ENCODE data around the gene HEYL. TPM values are rescaled to one million over a fixed set of nuclear protein-coding genes. Genes with fewer than 3 reads are reported as not detected.

The HEYL gene
- total RNA-seq, 1 donor from 2014 or later: 1.1 TPM

- Mint-ChIP-seq H3K4me3 (ENCODE audit: unreplicated experiment) (no peak overlapping the region), H3K27me3 (ENCODE audit: low read depth, unreplicated experiment) (peaks cover 61% of the 10 kb centered on the region), H3K4me1 (ENCODE audit: low read depth, unreplicated experiment) (no peaks in the 10 kb centered on the region), H3K27ac (ENCODE audit: unreplicated experiment) (no peak overlapping the region), H3K9me3 (ENCODE audit: unreplicated experiment) (peaks cover 2% of the 10 kb centered on the region), H3K36me3 (ENCODE audit: low read depth, unreplicated experiment) (peaks cover 26% of the 10 kb centered on the region)
- Histone ChIP-seq H3K27ac (ENCODE audit: low read depth, low read length) (no peak overlapping the region), H3K9ac (ENCODE audit: low read length) (no peak overlapping the region), H3K79me2 (ENCODE audit: insufficient read depth, low read length) (no peaks in the 10 kb centered on the region), H3K4me1 (ENCODE audit: insufficient read depth, low read length) (peaks cover 4% of the 10 kb centered on the region), H4K20me1 (ENCODE audit: insufficient read depth, low read length) (peaks cover 4% of the 10 kb centered on the region), H3K27me3 (ENCODE audit: insufficient read depth, low read length) (peaks cover 64% of the 10 kb centered on the region), H3K4me2 (ENCODE audit: low read length) (no peak overlapping the region), H2AFZ (ENCODE audit: low read depth, low read length) (no peak overlapping the region), H3K36me3 (ENCODE audit: insufficient read depth, low read length) (no peaks in the 10 kb centered on the region), H3K4me3 (ENCODE audit: insufficient read depth, low read depth, low read length) (no peak overlapping the region), H3K9me3 (ENCODE audit: insufficient read depth, low read depth, low read length) (no peaks in the 10 kb centered on the region)
- DNase-seq (ENCODE audit: low read depth): no peak
- TF ChIP-seq EZH2 (IDR thresholded peaks at IDR 0.05; ENCODE audit: insufficient read depth, low read length) (no peak), CTCF (IDR thresholded peaks at IDR 0.05; ENCODE audit: insufficient read depth, low read depth, low read length) (no peak)
- FAIRE-seq: no peak
These were observed 7.8 kb downstream of the HEYL start for GRCh38 chr1:39631361-39632322.

- peaks cover 4% of the 10 kb centered on the region for H3K4me1 ChIP-seq (ENCODE audit: insufficient read depth, low read length)
- H3K4me3 ChIP-seq (ENCODE audit: insufficient read depth, low read depth, low read length): no peak overlapping the region
- no peak overlapping the region for H3K27ac ChIP-seq (ENCODE audit: low read depth, low read length)
- peaks cover 60% of the 10 kb centered on the region for H3K27me3 ChIP-seq (ENCODE audit: insufficient read depth, low read length)
- Mint-ChIP-seq H3K4me1 (ENCODE audit: low read depth, unreplicated experiment) (peaks cover 12% of the 10 kb centered on the region), H3K27ac (ENCODE audit: unreplicated experiment) (no peak overlapping the region), H3K36me3 (ENCODE audit: low read depth, unreplicated experiment) (peaks cover 26% of the 10 kb centered on the region), H3K27me3 (ENCODE audit: low read depth, unreplicated experiment) (peaks cover 52% of the 10 kb centered on the region), H3K9me3 (ENCODE audit: unreplicated experiment) (peaks cover 4% of the 10 kb centered on the region), H3K4me3 (ENCODE audit: unreplicated experiment) (no peak overlapping the region)
- no peaks in the 10 kb centered on the region for H3K9me3 ChIP-seq (ENCODE audit: insufficient read depth, low read depth, low read length)
- H3K36me3 ChIP-seq (ENCODE audit: insufficient read depth, low read length): no peaks in the 10 kb centered on the region
- H4K20me1 ChIP-seq (ENCODE audit: insufficient read depth, low read length): peaks cover 4% of the 10 kb centered on the region
- no peak overlapping the region for H3K9ac ChIP-seq (ENCODE audit: low read length)
- no peak overlapping the region for H3K4me2 ChIP-seq (ENCODE audit: low read length)
- no peak for DNase-seq (ENCODE audit: low read depth)
- H3K79me2 ChIP-seq (ENCODE audit: insufficient read depth, low read length): no peaks in the 10 kb centered on the region
- H2AFZ ChIP-seq (ENCODE audit: low read depth, low read length): no peak overlapping the region
- no peak for FAIRE-seq
- TF ChIP-seq CTCF (IDR thresholded peaks at IDR 0.05; ENCODE audit: insufficient read depth, low read depth, low read length) (no peak), EZH2 (IDR thresholded peaks at IDR 0.05; ENCODE audit: insufficient read depth, low read length) (no peak)
These were observed 10.6 kb downstream of the HEYL start for GRCh38 chr1:39628807-39629350.
